ENCODE data around the gene FAM227A.

GRCh38 chr22:38649841-38650522, 6.2 kb downstream of the FAM227A start:
- TF ChIP-seq CTCF (IDR thresholded peaks at IDR 0.05) (no peak), POLR2A (IDR thresholded peaks at IDR 0.05) (no peak)
